ENCODE measurements around the gene TEC. TPM values are rescaled to one million over a fixed set of nuclear protein-coding genes. Genes with fewer than 3 reads are reported as not detected.
"Not testable (repeated sequence)": the region's sequence is repeated elsewhere in the genome, so short reads cannot be mapped to it uniquely, and the experiment has no call there.

The TEC gene
- total RNA-seq, 6 donors from 2014 or later, result 5.9 to 26.2 (median 10.1) TPM

DNA sequence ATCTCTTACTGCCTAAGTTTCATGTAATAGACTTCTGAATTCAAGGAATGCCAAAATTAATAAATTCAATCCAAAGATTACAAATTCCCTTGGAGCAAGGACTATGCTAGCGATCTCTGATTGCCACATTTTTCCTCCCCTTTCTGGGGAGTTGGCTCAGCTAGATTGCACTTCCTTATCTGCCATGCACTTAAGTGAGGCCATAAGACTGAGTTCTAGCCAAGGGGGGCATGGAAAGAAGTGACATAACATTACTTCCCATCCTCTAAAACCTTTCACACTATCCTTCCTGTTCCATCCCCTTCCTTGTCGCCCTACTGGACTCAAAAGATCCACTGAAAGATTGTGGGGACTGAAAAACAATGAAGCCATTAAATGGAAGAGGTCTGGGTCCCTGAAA lies 81.8 kb downstream of the TEC start:
- DNase-seq (no peak), ATAC-seq (ENCODE audit: low FRiP score in 2 of 2) (peak in 1 of 2 donors; percentile 60)
- no peak overlapping the region for H3K4me3 ChIP-seq
- H3K27ac ChIP-seq, result no peak overlapping the region
- no peaks in the 10 kb centered on the region for H3K27me3 ChIP-seq
- H3K4me1 ChIP-seq, result peaks cover 0 to 10% (median 3%) of the 10 kb centered on the region in 4 donors
- 19 to 51% methylated on average over 2 of the region's 2 CpGs for WGBS, 2 donors
- no peaks in the 10 kb centered on the region for H3K36me3 ChIP-seq
- TF ChIP-seq EP300 (IDR thresholded peaks at IDR 0.05) (no peak), POLR2AphosphoS5 (IDR thresholded peaks at IDR 0.05) (no peak), CTCF (IDR thresholded peaks at IDR 0.05) (no peak), POLR2A (IDR thresholded peaks at IDR 0.05) (no peak)
- no peaks in the 10 kb centered on the region for H3K9me3 ChIP-seq

DNA sequence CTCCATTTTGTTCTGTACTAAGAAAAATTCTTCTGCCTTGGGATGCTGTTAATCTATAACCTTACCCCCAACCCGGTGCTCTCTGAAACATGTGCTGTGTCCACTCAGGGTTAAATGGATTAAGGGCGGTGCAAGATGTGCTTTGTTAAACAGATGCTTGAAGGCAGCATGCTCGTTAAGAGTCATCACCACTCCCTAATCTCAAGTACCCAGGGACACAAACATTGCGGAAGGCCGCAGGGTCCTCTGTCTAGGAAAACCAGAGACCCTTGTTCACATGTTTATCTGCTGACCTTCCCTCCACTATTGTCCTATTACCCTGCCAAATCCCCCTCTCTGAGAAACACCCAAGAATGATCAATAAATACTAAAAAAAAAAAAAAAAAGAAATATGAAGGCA lies 82.6 kb downstream of the TEC start:
- DNase-seq; H3K36me3 ChIP-seq; H3K4me1 ChIP-seq; ATAC-seq (ENCODE audit: low FRiP score in 2 of 2); H3K27ac ChIP-seq; H3K9me3 ChIP-seq; H3K27me3 ChIP-seq; H3K4me3 ChIP-seq: not testable (repeated sequence)
- 59 to 71% methylated on average over 3 to 4 of the region's 5 CpGs for WGBS, 2 donors

GRCh38 chr4:48186394-48186793 lies 83.2 kb downstream of the TEC start:
- peak in 1 of 2 donors; percentile 66 for DNase-seq
- not testable (repeated sequence) for H3K27me3 ChIP-seq; H3K4me1 ChIP-seq; H3K36me3 ChIP-seq; ATAC-seq (ENCODE audit: low FRiP score in 2 of 2); H3K9me3 ChIP-seq; H3K27ac ChIP-seq; H3K4me3 ChIP-seq
- 99% methylated on average over 23 of the region's 33 CpGs; no CpG with 5 or more reads in 1 of the 2 donors for WGBS, 2 donors

GRCh38 chr4:48184882-48185281 lies 84.8 kb downstream of the TEC start:
- H3K4me1 ChIP-seq, result peaks cover 0 to 10% (median 3%) of the 10 kb centered on the region in 4 donors
- H3K27me3 ChIP-seq, result no peaks in the 10 kb centered on the region
- H3K36me3 ChIP-seq, result no peaks in the 10 kb centered on the region
- no peak overlapping the region for H3K27ac ChIP-seq
- 90% methylated on average over 3 of the region's 3 CpGs for WGBS, 2 donors
- no peak for DNase-seq
- H3K9me3 ChIP-seq, result no peaks in the 10 kb centered on the region
- TF ChIP-seq POLR2AphosphoS5 (IDR thresholded peaks at IDR 0.05), result no peak
- no peak for TF ChIP-seq EP300 (IDR thresholded peaks at IDR 0.05)
- TF ChIP-seq POLR2A (IDR thresholded peaks at IDR 0.05), result no peak
- no peak for TF ChIP-seq CTCF (IDR thresholded peaks at IDR 0.05)
- no peak overlapping the region for H3K4me3 ChIP-seq
- no peak for ATAC-seq (ENCODE audit: low FRiP score in 2 of 2)

DNA sequence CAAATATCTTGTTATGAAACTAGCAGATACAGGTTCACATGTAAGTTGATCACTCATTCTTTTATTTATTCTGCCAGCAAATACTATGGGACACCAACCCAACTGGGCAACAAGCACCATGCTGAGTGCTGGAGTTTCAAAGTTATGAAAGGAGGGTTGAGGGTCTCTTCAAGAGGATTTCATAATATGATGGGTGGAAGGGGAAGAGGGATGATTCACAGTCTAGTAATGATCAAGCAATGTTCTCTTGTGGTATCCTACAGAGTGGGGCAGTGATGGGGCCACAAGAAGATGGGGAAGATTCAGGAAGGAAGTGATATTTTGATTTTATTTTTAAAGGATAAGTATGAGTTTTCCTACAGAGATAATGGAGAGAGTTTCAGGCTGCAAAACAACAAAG lies 89.4 kb downstream of the TEC start:
- Histone ChIP-seq H3K27me3 (no peaks in the 10 kb centered on the region), H3K4me3 (no peak overlapping the region), H3K9me3 (no peaks in the 10 kb centered on the region), H3K36me3 (no peaks in the 10 kb centered on the region), H3K4me1 (no peaks in the 10 kb centered on the region), H3K27ac (no peak overlapping the region)
- TF ChIP-seq CTCF (IDR thresholded peaks at IDR 0.05) (no peak), EP300 (IDR thresholded peaks at IDR 0.05) (no peak)
- DNase-seq (no peak), ATAC-seq (ENCODE audit: low FRiP score in 2 of 2) (no peak)

GRCh38 chr4:48178931-48179330 lies 90.7 kb downstream of the TEC start:
- no peak overlapping the region for H3K4me3 ChIP-seq
- no peaks in the 10 kb centered on the region for H3K36me3 ChIP-seq
- no peak overlapping the region for H3K27ac ChIP-seq
- ATAC-seq (ENCODE audit: low FRiP score in 2 of 2) (no peak), DNase-seq (no peak)
- TF ChIP-seq POLR2A (IDR thresholded peaks at IDR 0.05), result no peak
- TF ChIP-seq EP300 (IDR thresholded peaks at IDR 0.05), result no peak
- TF ChIP-seq POLR2AphosphoS5 (IDR thresholded peaks at IDR 0.05), result no peak
- no peak for TF ChIP-seq CTCF (IDR thresholded peaks at IDR 0.05)
- H3K4me1 ChIP-seq, result no peaks in the 10 kb centered on the region
- no peaks in the 10 kb centered on the region for H3K27me3 ChIP-seq
- 76 to 85% methylated on average over 4 of the region's 4 CpGs for WGBS, 2 donors
- no peaks in the 10 kb centered on the region for H3K9me3 ChIP-seq
